Aorta (tissue), 5 donors: ENCODE measurements around the gene CLCN4. TPM values are rescaled to one million over a fixed set of nuclear protein-coding genes. Genes with fewer than 3 reads are reported as not detected.

Experiments used
- ATAC-seq: fragments of 200-7000 bp; cut with Tn5 transposase; one replicate; pipeline ENCODE4 v1.9.1; 2022; ENCODE audit warnings: moderate library complexity; ENCODE audit not compliant: low FRiP score
- DNase-seq, 2 donors: peaks; one replicate each; pipeline ENCODE4 v3.0.0-alpha.2; 2020
- H3K27ac ChIP-seq, 2 donors: one replicate each; pipeline ENCODE4 v1.5.1; 2013; ENCODE audit warnings: low read length in 2 of 2, mild to moderate bottlenecking in 2 of 2, moderate library complexity in 2 of 2, control low read depth in 1 of 2, inconsistent platforms in 1 of 2, low read depth in 1 of 2
- H3K27me3 ChIP-seq, 2 donors: one replicate each; pipeline ENCODE4 v1.6.1; 2013; ENCODE audit warnings: control low read depth in 1 of 2, low read length in 1 of 2, mild to moderate bottlenecking in 1 of 2, moderate library complexity in 1 of 2; ENCODE audit not compliant: insufficient read depth in 2 of 2, control insufficient read depth in 1 of 2
- H3K36me3 ChIP-seq, 2 donors: one replicate each; pipeline ENCODE4 v1.6.1; 2013; ENCODE audit warnings: control low read depth in 1 of 2, low read length in 1 of 2, mild to moderate bottlenecking in 1 of 2; ENCODE audit not compliant: insufficient read depth in 2 of 2, control insufficient read depth in 1 of 2
- H3K4me1 ChIP-seq, 2 donors: one replicate each; pipeline ENCODE4 v1.6.1; 2013; ENCODE audit warnings: low read length in 2 of 2, control low read depth in 1 of 2, mild to moderate bottlenecking in 1 of 2, moderate library complexity in 1 of 2; ENCODE audit not compliant: insufficient read depth in 2 of 2, control insufficient read depth in 1 of 2
- H3K4me3 ChIP-seq, 2 donors: one replicate each; pipeline ENCODE4 v1.5.1; 2013; ENCODE audit warnings: low read length in 2 of 2, control low read depth in 1 of 2, mild to moderate bottlenecking in 1 of 2
- H3K9me3 ChIP-seq: one replicate; pipeline ENCODE4 v1.6.1; 2013; ENCODE audit warnings: mild to moderate bottlenecking, low read length; ENCODE audit not compliant: control insufficient read depth
- WGBS, 2 donors: extraction: QIAGEN DNeasy Blood & Tissue Kit; methylation state at CpG; one replicate each; pipeline ENCODE4 v1.1.7; 2013; 5-methylcytosine and 5-hydroxymethylcytosine counted together
- intact Hi-C, 2 donors: fragments of 100-400 bp; cut with DNase I; formaldehyde crosslinking; loops; one replicate each; pipeline versions ENCODE4 v1.14.2 to v1.15.0; 2022
- polyA plus RNA-seq, 2 donors: library from polyadenylated mRNA; stranded (reverse); fragments of 200-250 nt; gene quantifications; one replicate each; pipeline ENCODE4 v1.2.3, GENCODE V29; 2013
- total RNA-seq, 2 donors: library from RNA; stranded (reverse); fragmentation: NEBNext Ultra II Directional; extraction: Animal tissue kit (Norgen Biotek cat#: 25700); gene quantifications; one replicate each; pipeline ENCODE4 v1.2.1, GENCODE V29; 2021
- donor health status: healthy with polysubstance abuse.
- donor health status: Bipolar disorder and iron deficiency.
- donor health status: DM: no; HTN: no; CAD: no.
- donor health status: DM: no; HTN: no; CAD: no.
- donor health status: DM: yes; HTN: yes; CAD: no.

Gene CLCN4
- total and polyA plus RNA-seq, 4 donors = 0.67 to 8.6 (median 2.3) TPM

DNA sequence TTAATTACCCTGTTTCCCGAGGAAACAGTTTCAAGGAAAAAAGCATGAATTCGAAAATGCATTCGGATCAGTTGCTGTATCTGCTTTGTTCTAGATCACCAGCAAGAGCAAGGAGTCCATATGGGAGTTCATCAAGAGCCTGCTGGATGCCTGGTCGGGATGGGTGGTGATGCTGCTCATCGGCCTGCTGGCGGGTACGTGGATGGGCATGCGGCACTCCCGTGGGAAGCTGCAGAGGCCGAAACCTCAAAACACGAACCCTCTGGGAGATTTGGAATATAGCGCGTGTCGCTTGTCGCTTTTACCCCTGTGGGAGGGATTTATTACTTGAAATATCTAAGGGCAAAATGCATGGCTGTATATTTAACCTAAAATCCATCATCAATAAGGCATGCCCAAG, 30.6 kb downstream of the CLCN4 start:
- WGBS, 2 donors = 77 to 90% methylated on average over 15 of the region's 15 CpGs
- H3K9me3 ChIP-seq = no peaks in the 10 kb centered on the region
- H3K4me1 ChIP-seq = no peaks in the 10 kb centered on the region
- no peak for ATAC-seq
- intact Hi-C loops = loop anchor here (5.0 to 10.0 kb wide), 2 partner anchors 950 to 1337 kb away; no protein-coding TSS in a partner anchor
- DNase-seq = no peak
- no peaks in the 10 kb centered on the region for H3K27me3 ChIP-seq
- no peak overlapping the region for H3K27ac ChIP-seq
- H3K36me3 ChIP-seq = no peaks in the 10 kb centered on the region
- H3K4me3 ChIP-seq = no peak overlapping the region

DNA sequence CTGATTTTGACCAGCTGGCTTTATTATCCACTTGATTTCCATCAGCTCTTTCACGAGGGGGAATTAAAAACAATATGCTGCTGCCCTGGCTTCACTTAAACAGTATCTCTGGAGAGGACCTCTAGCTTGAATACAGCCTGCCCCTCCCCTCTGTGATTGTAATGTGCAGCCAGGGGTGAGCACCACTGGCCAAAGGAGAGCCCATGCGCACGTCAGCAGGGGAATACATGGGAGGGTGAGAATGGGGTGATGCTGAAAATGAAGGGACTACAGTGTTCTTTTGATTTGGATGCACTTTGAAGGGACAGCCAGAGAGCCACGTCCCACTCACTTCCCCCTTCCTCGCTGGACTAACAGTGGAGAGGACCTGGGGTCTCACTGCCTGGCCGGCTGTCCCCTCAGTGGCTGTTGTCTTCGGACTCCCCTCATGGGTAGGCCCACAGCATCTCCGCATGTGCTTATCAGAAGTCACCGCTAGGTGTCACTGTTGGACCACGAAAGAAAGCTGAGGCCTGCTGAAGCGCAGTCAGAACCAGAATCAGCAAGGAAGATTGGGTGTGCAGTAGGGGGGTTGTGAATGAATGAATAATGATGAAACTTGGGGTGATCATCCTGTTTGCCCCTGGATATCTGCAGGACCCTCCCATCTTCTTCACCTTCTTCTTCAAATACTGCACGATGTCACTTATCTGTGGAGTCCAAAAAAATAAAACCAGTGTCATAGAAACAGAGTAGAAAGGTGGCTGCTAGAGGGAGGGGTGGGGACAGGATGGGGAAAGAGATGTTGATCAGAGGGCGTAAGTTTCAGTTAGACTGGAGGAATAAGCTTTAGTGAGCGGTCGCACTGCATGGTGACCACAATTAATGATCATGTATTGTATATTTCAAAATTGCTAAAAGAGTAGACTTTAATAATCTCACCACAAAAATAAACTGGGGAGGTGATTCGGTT, 32.8 kb downstream of the CLCN4 start:
- DNase-seq = peak; percentile 75 to 89
- 22 to 27% methylated on average over 15 to 16 of the region's 16 CpGs for WGBS, 2 donors
- Histone ChIP-seq H3K9me3 (no peaks in the 10 kb centered on the region), H3K27ac (no peak overlapping the region), H3K27me3 (no peaks in the 10 kb centered on the region), H3K4me3 (no peak overlapping the region), H3K4me1 (no peaks in the 10 kb centered on the region), H3K36me3 (no peaks in the 10 kb centered on the region)
- peak; percentile 93 for ATAC-seq
- intact Hi-C loops = loop anchor here (2.0 to 10.0 kb wide), 10 partner anchors 428 to 1335 kb away; no protein-coding TSS in a partner anchor

DNA sequence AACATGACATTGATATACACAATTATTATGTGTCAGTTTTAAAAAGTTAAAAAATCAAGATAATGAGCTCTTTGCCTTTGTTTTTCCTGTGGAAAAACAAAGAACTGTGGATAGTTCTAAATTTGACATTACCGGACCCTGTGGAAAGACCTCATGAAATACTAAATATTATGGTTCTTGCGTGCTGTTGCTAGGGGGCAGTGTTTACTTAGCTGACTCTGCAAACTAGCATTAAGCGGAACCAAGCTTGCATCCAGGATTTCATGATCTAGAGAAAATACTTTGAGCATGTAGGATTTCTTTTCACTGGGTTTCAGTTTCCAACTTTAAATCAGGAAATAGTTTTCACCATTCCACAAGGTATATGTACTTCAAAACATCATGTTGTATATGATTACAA, 33.6 kb downstream of the CLCN4 start:
- 1% methylated on average over 3 of the region's 3 CpGs for WGBS, 2 donors
- ATAC-seq (peak; percentile 83), DNase-seq (no peak)

GRCh38 chrX:10193587-10193986, 36.8 kb downstream of the CLCN4 start:
- no peaks in the 10 kb centered on the region for H3K36me3 ChIP-seq
- no peak overlapping the region for H3K27ac ChIP-seq
- H3K27me3 ChIP-seq = no peaks in the 10 kb centered on the region
- H3K9me3 ChIP-seq = no peaks in the 10 kb centered on the region
- DNase-seq = no peak
- no peak for ATAC-seq
- H3K4me1 ChIP-seq = no peaks in the 10 kb centered on the region
- no peak overlapping the region for H3K4me3 ChIP-seq
- intact Hi-C loops = loop anchor here (5.0 to 10.0 kb wide), 5 partner anchors 424 to 911 kb away; no protein-coding TSS in a partner anchor

More for the DNA sequence above, 33.6 kb downstream of the CLCN4 start:
- Histone ChIP-seq H3K27ac (no peak overlapping the region), H3K27me3 (no peaks in the 10 kb centered on the region), H3K4me3 (no peak overlapping the region), H3K4me1 (no peaks in the 10 kb centered on the region), H3K9me3 (no peaks in the 10 kb centered on the region), H3K36me3 (no peaks in the 10 kb centered on the region)
- intact Hi-C loops = loop anchor here (5.0 to 10.0 kb wide), 5 partner anchors 427 to 914 kb away; no protein-coding TSS in a partner anchor

DNA sequence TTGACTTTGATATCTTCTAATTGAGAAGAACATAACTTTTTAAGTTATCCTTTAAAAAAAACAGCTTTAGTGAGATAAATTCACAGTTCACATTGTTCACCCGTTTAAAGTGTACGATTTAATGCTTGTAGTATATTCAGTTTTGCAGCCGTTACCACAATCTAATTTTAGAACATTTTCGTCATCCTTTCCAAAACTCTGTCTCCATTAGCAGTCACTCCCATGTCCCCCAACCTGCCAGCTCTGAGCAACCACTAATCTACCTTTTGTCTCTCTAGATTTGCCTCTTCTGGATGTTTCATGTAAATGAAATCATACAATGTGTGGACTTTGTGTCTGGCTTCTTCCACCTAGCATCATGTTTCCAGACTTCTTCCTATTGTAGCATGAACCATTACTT, 38.6 kb downstream of the CLCN4 start:
- intact Hi-C loops = loop anchor here in 1 of 2 donors (5.0 to 10.0 kb wide), 2 partner anchors 422 to 909 kb away; no protein-coding TSS in a partner anchor
- ATAC-seq = no peak

GRCh38 chrX:10195947-10196346, 39.2 kb downstream of the CLCN4 start:
- Histone ChIP-seq H3K27ac (no peak overlapping the region), H3K4me1 (no peaks in the 10 kb centered on the region), H3K36me3 (no peaks in the 10 kb centered on the region), H3K9me3 (no peaks in the 10 kb centered on the region), H3K27me3 (no peaks in the 10 kb centered on the region), H3K4me3 (no peak overlapping the region)
- no peak for ATAC-seq
- intact Hi-C loops = loop anchor here in 1 of 2 donors (5.0 to 10.0 kb wide), 2 partner anchors 421 to 909 kb away; no protein-coding TSS in a partner anchor
- no peak for DNase-seq

More for the DNA sequence above, 38.6 kb downstream of the CLCN4 start:
- 23 to 36% methylated on average over 4 of the region's 4 CpGs for WGBS, 2 donors
- no peaks in the 10 kb centered on the region for H3K27me3 ChIP-seq
- DNase-seq = no peak
- H3K4me3 ChIP-seq = no peak overlapping the region
- no peak overlapping the region for H3K27ac ChIP-seq
- no peaks in the 10 kb centered on the region for H3K4me1 ChIP-seq
- H3K9me3 ChIP-seq = no peaks in the 10 kb centered on the region
- H3K36me3 ChIP-seq = no peaks in the 10 kb centered on the region

GRCh38 chrX:10197279-10198210, 40.8 kb downstream of the CLCN4 start:
- intact Hi-C loops = loop anchor here in 1 of 2 donors (5.0 to 10.0 kb wide), 2 partner anchors 420 to 907 kb away; no protein-coding TSS in a partner anchor
- Histone ChIP-seq H3K4me1 (no peaks in the 10 kb centered on the region), H3K9me3 (no peaks in the 10 kb centered on the region), H3K27ac (no peak overlapping the region), H3K36me3 (no peaks in the 10 kb centered on the region), H3K4me3 (no peak overlapping the region), H3K27me3 (no peaks in the 10 kb centered on the region)
- no peak for ATAC-seq
- WGBS, 2 donors = 64 to 67% methylated on average over 18 of the region's 18 CpGs
- DNase-seq = no peak

- Histone ChIP-seq H3K27me3 (no peaks in the 10 kb centered on the region), H3K4me1 (no peaks in the 10 kb centered on the region), H3K9me3 (no peaks in the 10 kb centered on the region), H3K4me3 (no peak overlapping the region), H3K27ac (no peak overlapping the region), H3K36me3 (no peaks in the 10 kb centered on the region)
- no peak for ATAC-seq
- no peak for DNase-seq
- 72 to 79% methylated on average over 5 of the region's 5 CpGs for WGBS, 2 donors
- intact Hi-C loops = loop anchor here in 1 of 2 donors (5.0 to 10.0 kb wide), 2 partner anchors 419 to 907 kb away; no protein-coding TSS in a partner anchor
Observed at GRCh38 chrX:10198254-10198653, 41.5 kb downstream of the CLCN4 start.
